Measurements from ENCODE around the gene CCL24.
"Not testable (repeated sequence)": the region's sequence is repeated elsewhere in the genome, so short reads cannot be mapped to it uniquely, and the experiment has no call there.

Gene CCL24

GRCh38 chr7:75813781-75814236, at the start of gene CCL24:
TSS of gene CCL24 (minus strand) at chr7:75813806. CDS start at chr7:75813715, 91 bp downstream.
- no peak for DNase-seq

GRCh38 chr7:75861636-75862035, 48.0 kb upstream of the CCL24 start:
- no peak for DNase-seq

GRCh38 chr7:75858410-75858809, 44.8 kb upstream of the CCL24 start:
- no peak for DNase-seq

GRCh38 chr7:75856536-75856935, 42.9 kb upstream of the CCL24 start:
- DNase-seq: no peak

- not testable (repeated sequence) for DNase-seq
Measured at GRCh38 chr7:75854813-75855345, 41.3 kb upstream of the CCL24 start.

- DNase-seq: no peak
Measured at GRCh38 chr7:75854233-75854632, 40.6 kb upstream of the CCL24 start.

GRCh38 chr7:75850235-75850634, 36.6 kb upstream of the CCL24 start:
- DNase-seq: no peak

GRCh38 chr7:75849573-75849972, 36.0 kb upstream of the CCL24 start:
- no peak for DNase-seq

- no peak for DNase-seq
Measured at GRCh38 chr7:75847707-75848106, 34.1 kb upstream of the CCL24 start.

- not testable (repeated sequence) for DNase-seq
Measured at GRCh38 chr7:75845132-75845531, 31.5 kb upstream of the CCL24 start.

- DNase-seq: no peak
Measured at GRCh38 chr7:75844158-75844557, 30.6 kb upstream of the CCL24 start.

- no peak for DNase-seq
Measured at GRCh38 chr7:75843613-75844116, 30.1 kb upstream of the CCL24 start.

- peak; percentile 64 for DNase-seq
Measured at GRCh38 chr7:75842836-75843446, 29.3 kb upstream of the CCL24 start.

- DNase-seq: no peak
Measured at GRCh38 chr7:75840029-75840428, 26.4 kb upstream of the CCL24 start.

- not testable (repeated sequence) for DNase-seq
Measured at GRCh38 chr7:75838281-75838930, 24.8 kb upstream of the CCL24 start.

- no peak for DNase-seq
Measured at GRCh38 chr7:75836798-75837197, 23.2 kb upstream of the CCL24 start.

GRCh38 chr7:75835688-75836285, 22.2 kb upstream of the CCL24 start:
- DNase-seq: no peak

- DNase-seq: not testable (repeated sequence)
Measured at GRCh38 chr7:75833662-75834061, 20.1 kb upstream of the CCL24 start.

GRCh38 chr7:75830978-75831377, 17.4 kb upstream of the CCL24 start:
- DNase-seq: no peak

GRCh38 chr7:75829656-75830055, 16.1 kb upstream of the CCL24 start:
- DNase-seq: not testable (repeated sequence)

GRCh38 chr7:75823198-75823910, 9.7 kb upstream of the CCL24 start:
- no peak for DNase-seq

GRCh38 chr7:75820688-75821087, 7.1 kb upstream of the CCL24 start:
- no peak for DNase-seq

- no peak for DNase-seq
Measured at GRCh38 chr7:75819711-75820110, 6.1 kb upstream of the CCL24 start.
